Right ventricle myocardium inferior (tissue), 1 donor: ENCODE measurements around the gene POLR3GL. TPM values are rescaled to one million over a fixed set of nuclear protein-coding genes. Genes with fewer than 3 reads are reported as not detected.
"Not testable (repeated sequence)": the region's sequence is repeated elsewhere in the genome, so short reads cannot be mapped to it uniquely, and the experiment has no call there.

Source experiments
- ATAC-seq: fragments of 200-7000 bp; cut with Tn5 transposase; one replicate; pipeline ENCODE4 v1.9.1; 2020; ENCODE audit warnings: mild to moderate bottlenecking, moderate library complexity
- DNase-seq: peaks from one replicate; pipeline ENCODE4 v3.0.0; 2021; ENCODE audit errors: missing footprints
- intact Hi-C: fragments of 100-400 bp; cut with DNase I; formaldehyde crosslinking; loops from one replicate; pipeline ENCODE4 v1.11.0; 2022
- long read RNA-seq: library from polyadenylated mRNA; unstranded; transcript quantifications from one replicate; pipeline ENCODE4 v2.0.0, GENCODE V29; 2021
- total RNA-seq: library from RNA; stranded (reverse); fragmentation: NEBNext Ultra II Directional; extraction: Animal tissue kit (Norgen Biotek cat#: 25700); gene quantifications from one replicate; pipeline ENCODE4 v1.2.1, GENCODE V29; 2021
- donor health status: DM: no; HTN: yes; CAD: no; lungs with severe emphysema.

POLR3GL gene
- total RNA-seq: 49.1 TPM
- long read RNA-seq, transcript POLR3GL-202 (8 exons, 1,165 nt): major isoform, 25 of 30 reads
- long read RNA-seq, partial matches to known transcripts: 3 of 30 reads
- long read RNA-seq, other reads (novel, unspliced or antisense): 2 of 30 reads

- DNase-seq (peak; percentile 97), ATAC-seq (peak; percentile 88)
- intact Hi-C loops: loop anchor here (5.0 kb wide), 2 partner anchors 43 to 117 kb away; partner anchors contain the start of gene NUDT17
These were observed at the start of gene POLR3GL, which contains the start of gene ANKRD34A for GRCh38 chr1:145964328-145965118. TSS of gene POLR3GL (plus strand) at chr1:145964690. CDS start at chr1:145974866, 10,176 bp downstream. TSS of gene ANKRD34A (minus strand) at chr1:145964575. CDS start at chr1:145961759, 2,816 bp downstream.

- DNase-seq: no peak
- no peak for ATAC-seq
- intact Hi-C loops: loop anchor here (5.0 kb wide), 1 partner anchor 41 kb away; the partner anchor contains the start of gene LIX1L
These were observed 47.7 kb upstream of the POLR3GL start for GRCh38 chr1:145916745-145917144.

- DNase-seq (no peak), ATAC-seq (no peak)
- intact Hi-C loops: loop anchor here (5.0 kb wide), 1 partner anchor 40 kb away; the partner anchor contains the start of gene LIX1L
These were observed 46.9 kb upstream of the POLR3GL start for GRCh38 chr1:145917595-145917994.

GRCh38 chr1:145918144-145918991, 46.1 kb upstream of the POLR3GL start, which contains the start of gene PEX11B:
TSS of gene PEX11B (minus strand) at chr1:145918717. CDS start at chr1:145918688, 29 bp downstream.
- ATAC-seq (peak; percentile 95), DNase-seq (peak; percentile 96)
- intact Hi-C loops: loop anchor here (5.0 kb wide), 1 partner anchor 39 kb away; the partner anchor contains the start of gene LIX1L

- DNase-seq (peak; percentile 86), ATAC-seq (peak; percentile 27)
- intact Hi-C loops: loop anchor here (5.0 kb wide), 1 partner anchor 38 kb away; the partner anchor contains the start of gene LIX1L
These were observed 45.2 kb upstream of the POLR3GL start for GRCh38 chr1:145918992-145919939.

- ATAC-seq, DNase-seq, intact Hi-C loops: not testable (repeated sequence)
These were observed 44.2 kb upstream of the POLR3GL start for GRCh38 chr1:145920297-145920696.

GRCh38 chr1:145922266-145922665, 42.2 kb upstream of the POLR3GL start:
- ATAC-seq: no peak
- intact Hi-C loops: no loop called here
- no peak for DNase-seq

GRCh38 chr1:145926686-145927062, 37.8 kb upstream of the POLR3GL start:
- ATAC-seq (no peak), DNase-seq (no peak)
- intact Hi-C loops: loop anchor here (1.0 to 5.0 kb wide), 2 partner anchors 32 to 34 kb away; partner anchors contain the start of gene LIX1L

GRCh38 chr1:145927063-145927886, 37.2 kb upstream of the POLR3GL start, which contains the start of gene RBM8A:
TSS of gene RBM8A (minus strand) at chr1:145927484. CDS start at chr1:145927426, 58 bp downstream.
- peak; percentile 94 for DNase-seq
- ATAC-seq: peak; percentile 99
- intact Hi-C loops: loop anchor here (1.0 to 5.0 kb wide), 2 partner anchors 31 to 35 kb away; partner anchors contain the start of gene LIX1L

GRCh38 chr1:145927916-145928643, 36.4 kb upstream of the POLR3GL start:
- DNase-seq (no peak), ATAC-seq (no peak)
- intact Hi-C loops: loop anchor here (1.0 to 5.0 kb wide), 2 partner anchors 30 to 36 kb away; partner anchors contain the start of gene LIX1L

- ATAC-seq, DNase-seq, intact Hi-C loops: not testable (repeated sequence)
These were observed 31.9 kb upstream of the POLR3GL start for GRCh38 chr1:145932522-145933009.

- no peak for ATAC-seq
- intact Hi-C loops: loop anchor here (2.0 kb wide), 1 partner anchor 13 kb away; no protein-coding TSS in a partner anchor
These were observed 28.8 kb upstream of the POLR3GL start for GRCh38 chr1:145935708-145936107.

GRCh38 chr1:145936247-145936646, 28.2 kb upstream of the POLR3GL start:
- DNase-seq: no peak

More at GRCh38 chr1:145935708-145936107, 28.8 kb upstream of the POLR3GL start:
- no peak for DNase-seq

GRCh38 chr1:145937436-145937835, 27.1 kb upstream of the POLR3GL start:
- intact Hi-C loops: no loop called here
- DNase-seq (no peak), ATAC-seq (no peak)

More at GRCh38 chr1:145936247-145936646, 28.2 kb upstream of the POLR3GL start:
- ATAC-seq: no peak
- intact Hi-C loops: no loop called here

GRCh38 chr1:145942405-145942804, 22.1 kb upstream of the POLR3GL start:
- intact Hi-C loops: no loop called here
- no peak for ATAC-seq
- no peak for DNase-seq

GRCh38 chr1:145942871-145943270, 21.6 kb upstream of the POLR3GL start:
- intact Hi-C loops: no loop called here
- DNase-seq (no peak), ATAC-seq (no peak)
